PC-3 (cell line): ENCODE data around the gene CSNK2A1. TPM values are rescaled to one million over a fixed set of nuclear protein-coding genes. Genes with fewer than 3 reads are reported as not detected.

Source experiments
- ATAC-seq: fragments of 200-7000 bp; cut with Tn5 transposase; 2 replicates; pipeline ENCODE4 v1.9.1; 2020; ENCODE audit warnings: mild to moderate bottlenecking, moderate library complexity
- BruUV-seq: library from RNA; stranded (reverse); fragments of 400-500 nt; replicated peaks from 2 replicates; lab custom pipeline; 2021; lab: Mats Ljungman, UMichigan
- CTCF ChIA-PET: fragments of 300-600 bp; sonication (Branson Sonifier 250); formaldehyde crosslinking; loops from one replicate; lab custom pipeline; 2022; ENCODE audit warnings: antibody characterized with exemption; lab: Charles Lee
- POLR2A ChIA-PET: fragments of 300-600 bp; sonication (Branson Sonifier 250); formaldehyde crosslinking; loops from one replicate; lab custom pipeline; 2022; ENCODE audit warnings: antibody characterized with exemption; ENCODE audit not compliant: unreplicated experiment; lab: Charles Lee
- DNase-seq: peaks from one replicate; pipeline ENCODE4 v3.0.0-alpha.2; 2015
- H2AFZ ChIP-seq: fragments of 300-600 bp; sonication (generic); 2 replicates; pipeline ENCODE4 v1.6.0; 2016; ENCODE audit warnings: antibody characterized with exemption, low read length
- H3F3A ChIP-seq: fragments of 300-600 bp; sonication (generic); one replicate; pipeline ENCODE4 v1.6.0; 2017; ENCODE audit warnings: antibody characterized with exemption, low read length, control low read depth, mild to moderate bottlenecking; ENCODE audit not compliant: unreplicated experiment
- H3K27ac ChIP-seq: fragments of 300-600 bp; sonication (generic); 2 replicates; pipeline ENCODE4 v1.5.1; 2016; ENCODE audit warnings: mild to moderate bottlenecking, low read length
- H3K27me3 ChIP-seq: fragments of 300-600 bp; sonication (generic); 2 replicates; pipeline ENCODE4 v1.6.1; 2016; ENCODE audit warnings: low read length, mixed read lengths
- H3K36me3 ChIP-seq: fragments of 300-600 bp; sonication (generic); 2 replicates; pipeline ENCODE4 v1.6.1; 2016; ENCODE audit warnings: low read depth, mixed run types, low read length, mixed read lengths
- H3K4me1 ChIP-seq: fragments of 300-600 bp; sonication (generic); 2 replicates; pipeline ENCODE4 v1.5.1; 2016; ENCODE audit warnings: low read length; ENCODE audit not compliant: insufficient read depth
- H3K4me2 ChIP-seq: fragments of 300-600 bp; sonication (generic); 2 replicates; pipeline ENCODE4 v1.6.0; 2016; ENCODE audit warnings: low read length
- H3K4me3 ChIP-seq: fragments of 300-600 bp; sonication (generic); 2 replicates; pipeline ENCODE4 v1.5.1; 2016; ENCODE audit warnings: mild to moderate bottlenecking, low read length, mixed read lengths
- H3K79me2 ChIP-seq: fragments of 300-600 bp; sonication (generic); 2 replicates; pipeline ENCODE4 v1.6.1; 2017; ENCODE audit warnings: low read length, mixed read lengths
- H3K9ac ChIP-seq: fragments of 300-600 bp; sonication (generic); 2 replicates; pipeline ENCODE4 v1.6.0; 2016; ENCODE audit warnings: mild to moderate bottlenecking, low read length
- H3K9me2 ChIP-seq: fragments of 300-600 bp; sonication (generic); replicated peaks from 2 replicates; pipeline ENCODE4 v1.6.1; 2016; ENCODE audit warnings: mixed run types, low read length, mixed read lengths
- H3K9me3 ChIP-seq: fragments of 300-600 bp; sonication (generic); 2 replicates; pipeline ENCODE4 v1.6.1; 2016; ENCODE audit warnings: low read length, mixed read lengths
- H4K20me1 ChIP-seq: fragments of 300-600 bp; sonication (generic); 2 replicates; pipeline ENCODE4 v1.6.1; 2016; ENCODE audit warnings: low read length, mixed read lengths
- EZH2 ChIP-seq: fragments of 300-600 bp; sonication (generic); IDR thresholded peaks from one replicate; pipeline ENCODE4 v1.6.1; 2017; ENCODE audit warnings: antibody characterized with exemption, mild to moderate bottlenecking, low read length; ENCODE audit not compliant: unreplicated experiment
- EZH2phosphoT487 ChIP-seq: fragments of 300-600 bp; sonication (generic); IDR thresholded peaks from 2 replicates; pipeline ENCODE4 v1.6.1; 2018; ENCODE audit warnings: mild to moderate bottlenecking, antibody characterized with exemption, low read length, borderline replicate concordance
- intact Hi-C: fragments of 100-400 bp; cut with micrococcal nuclease; formaldehyde crosslinking; loops from 2 replicates; pipeline ENCODE4 v1.9.0; 2023
- total RNA-seq: library from RNA; depleted of rRNA; stranded (reverse); fragments of >200 nt; gene quantifications from 2 replicates; pipeline ENCODE4 v1.2.3, GENCODE V29; 2014
- TF ChIP-seq, protein P1 (sequence below): fragments of 300-600 bp; sonication (generic); conservative IDR thresholded peaks from 2 replicates; pipeline ENCODE4 v1.5.1; 2017; ENCODE audit warnings: antibody characterized with exemption, low read depth, mild to moderate bottlenecking, low read length

The CSNK2A1 gene
- total RNA-seq, 1 experiment from 2014 or later = 161 TPM

DNA sequence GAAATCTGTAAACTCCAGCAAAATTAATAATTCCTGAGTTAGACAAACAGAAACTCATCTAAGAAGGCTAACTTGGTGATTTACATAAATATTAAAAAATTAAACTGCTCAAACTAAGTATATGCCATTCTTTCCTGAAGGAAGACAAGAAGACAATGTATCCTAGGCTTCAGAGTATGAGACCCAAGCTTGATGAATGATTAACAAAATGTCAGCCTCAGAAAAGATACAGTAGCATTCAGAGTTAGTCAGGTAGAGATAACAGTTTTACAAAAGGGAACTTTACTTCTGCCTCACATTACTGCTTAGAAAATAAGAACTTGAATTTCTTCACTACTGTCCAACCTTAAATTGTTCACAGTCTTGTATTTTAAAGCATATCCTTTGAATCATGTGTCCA, 12.0 kb downstream of the CSNK2A1 start:
- CTCF ChIA-PET = interaction anchor here (0.6 kb wide), 1 partner anchor 197 kb away, joined by 3 read pairs; no protein-coding TSS in a partner anchor
- peaks cover 24% of the 10 kb centered on the region for H3K4me1 ChIP-seq
- H3K9ac ChIP-seq = no peak overlapping the region
- ATAC-seq (no peak), DNase-seq (no peak)
- H3K9me3 ChIP-seq = no peaks in the 10 kb centered on the region
- TF ChIP-seq EZH2 = no peak
- no peak for TF ChIP-seq EZH2phosphoT487
- TF ChIP-seq, protein P1, sequence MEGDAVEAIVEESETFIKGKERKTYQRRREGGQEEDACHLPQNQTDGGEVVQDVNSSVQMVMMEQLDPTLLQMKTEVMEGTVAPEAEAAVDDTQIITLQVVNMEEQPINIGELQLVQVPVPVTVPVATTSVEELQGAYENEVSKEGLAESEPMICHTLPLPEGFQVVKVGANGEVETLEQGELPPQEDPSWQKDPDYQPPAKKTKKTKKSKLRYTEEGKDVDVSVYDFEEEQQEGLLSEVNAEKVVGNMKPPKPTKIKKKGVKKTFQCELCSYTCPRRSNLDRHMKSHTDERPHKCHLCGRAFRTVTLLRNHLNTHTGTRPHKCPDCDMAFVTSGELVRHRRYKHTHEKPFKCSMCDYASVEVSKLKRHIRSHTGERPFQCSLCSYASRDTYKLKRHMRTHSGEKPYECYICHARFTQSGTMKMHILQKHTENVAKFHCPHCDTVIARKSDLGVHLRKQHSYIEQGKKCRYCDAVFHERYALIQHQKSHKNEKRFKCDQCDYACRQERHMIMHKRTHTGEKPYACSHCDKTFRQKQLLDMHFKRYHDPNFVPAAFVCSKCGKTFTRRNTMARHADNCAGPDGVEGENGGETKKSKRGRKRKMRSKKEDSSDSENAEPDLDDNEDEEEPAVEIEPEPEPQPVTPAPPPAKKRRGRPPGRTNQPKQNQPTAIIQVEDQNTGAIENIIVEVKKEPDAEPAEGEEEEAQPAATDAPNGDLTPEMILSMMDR = no peak
- no peak overlapping the region for H2AFZ ChIP-seq
- no peaks in the 10 kb centered on the region for H3F3A ChIP-seq
- H3K4me3 ChIP-seq = no peak overlapping the region
- H4K20me1 ChIP-seq = peaks cover 85% of the 10 kb centered on the region
- H3K36me3 ChIP-seq = peaks cover 27% of the 10 kb centered on the region
- no TSS peak for BruUV-seq
- peaks cover 100% of the 10 kb centered on the region for H3K79me2 ChIP-seq
- POLR2A ChIA-PET = no interaction called here
- intact Hi-C loops = no loop called here
- no peaks in the 10 kb centered on the region for H3K27me3 ChIP-seq
- no peaks in the 10 kb centered on the region for H3K9me2 ChIP-seq
- H3K4me2 ChIP-seq = no peak overlapping the region
- no peak overlapping the region for H3K27ac ChIP-seq

DNA sequence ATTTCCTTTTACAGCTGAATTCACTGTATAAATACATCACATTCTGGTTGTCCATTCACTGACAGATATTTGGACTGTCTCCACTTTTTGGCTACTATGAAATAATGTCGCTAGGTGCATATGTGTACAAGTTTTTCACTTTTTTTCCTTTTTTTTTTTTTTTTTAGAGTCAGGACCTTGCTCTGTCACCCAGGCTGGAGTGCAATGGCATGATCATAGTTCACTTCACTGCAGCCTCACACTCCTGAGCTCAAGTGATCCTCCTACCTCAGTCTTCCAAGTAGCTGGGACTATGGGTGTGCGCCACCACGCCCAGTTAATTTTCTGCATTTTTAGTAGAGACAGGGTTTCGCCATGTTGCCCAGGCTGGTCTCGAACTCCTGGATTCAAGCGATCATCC, 13.3 kb downstream of the CSNK2A1 start:
- no peak for DNase-seq
- Histone ChIP-seq H3K4me1 (peaks cover 14% of the 10 kb centered on the region), H3K9ac (no peak overlapping the region), H3K9me2 (no peaks in the 10 kb centered on the region), H3K27ac (no peak overlapping the region), H2AFZ (no peak overlapping the region), H3K79me2 (peaks cover 97% of the 10 kb centered on the region), H4K20me1 (peaks cover 72% of the 10 kb centered on the region), H3K4me3 (no peak overlapping the region), H3K4me2 (no peak overlapping the region), H3K9me3 (no peaks in the 10 kb centered on the region), H3K27me3 (no peaks in the 10 kb centered on the region), H3K36me3 (peaks cover 34% of the 10 kb centered on the region), H3F3A (no peaks in the 10 kb centered on the region)
- ATAC-seq = no peak
- no peak for TF ChIP-seq EZH2phosphoT487
- TF ChIP-seq, protein P1 = no peak
- TF ChIP-seq EZH2 = no peak
- intact Hi-C loops = no loop called here
- BruUV-seq = no TSS peak
- ChIA-PET CTCF (no interaction called here), POLR2A (no interaction called here)

DNA sequence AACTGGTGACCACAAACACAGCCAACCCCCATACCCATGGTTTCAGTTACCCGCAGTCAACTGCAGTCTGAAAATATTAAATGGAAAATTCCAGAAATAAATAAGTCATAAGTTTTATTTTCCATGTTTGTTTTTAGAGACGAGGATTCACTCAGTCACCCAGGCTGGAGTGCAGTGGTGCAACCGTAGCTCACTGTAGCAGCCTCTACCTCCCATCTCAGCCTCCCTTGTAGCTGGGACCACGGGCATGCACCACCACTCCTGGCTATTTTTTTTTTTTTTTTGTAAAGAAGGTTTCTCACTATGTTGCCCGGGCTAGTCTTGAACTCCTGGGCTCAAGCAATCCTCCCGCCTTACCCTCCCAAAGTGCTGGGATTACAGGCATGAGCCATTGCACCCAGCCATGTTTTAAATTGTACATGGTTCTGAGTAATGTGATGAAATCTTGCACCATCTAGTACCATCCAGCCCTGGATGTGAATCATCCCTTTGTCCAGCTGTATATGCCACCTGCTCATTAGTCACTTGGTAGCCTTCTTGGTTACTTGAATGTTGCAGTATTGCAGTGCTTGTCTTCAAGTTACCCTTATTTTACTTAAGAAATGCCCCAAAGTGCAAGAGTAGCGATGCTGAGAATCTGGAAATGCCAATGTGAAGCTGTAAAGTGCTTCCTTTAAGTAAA, 14.5 kb downstream of the CSNK2A1 start:
- ATAC-seq = peak; percentile 89
- intact Hi-C loops = no loop called here

More for the DNA sequence above, 14.5 kb downstream of the CSNK2A1 start:
- ChIA-PET POLR2A (interaction anchor here (0.5 kb wide), 1 partner anchor 9 kb away, joined by 7 read pairs; no protein-coding TSS in a partner anchor), CTCF (no interaction called here)
- H3K27me3 ChIP-seq = no peaks in the 10 kb centered on the region
- H3K9me2 ChIP-seq = no peaks in the 10 kb centered on the region
- no TSS peak for BruUV-seq
- no peak overlapping the region for H3K9ac ChIP-seq
- peaks cover 62% of the 10 kb centered on the region for H4K20me1 ChIP-seq
- no peaks in the 10 kb centered on the region for H3K9me3 ChIP-seq
- H3K79me2 ChIP-seq = peaks cover 93% of the 10 kb centered on the region
- H3F3A ChIP-seq = no peaks in the 10 kb centered on the region
- H2AFZ ChIP-seq = no peak overlapping the region
- H3K4me1 ChIP-seq = peaks cover 14% of the 10 kb centered on the region
- peaks cover 41% of the 10 kb centered on the region for H3K36me3 ChIP-seq
- 0 out of 2 replicates have a peak overlapping the region, but pooled peaks have one; percentile 5 for H3K4me2 ChIP-seq
- no peak overlapping the region for H3K4me3 ChIP-seq
- H3K27ac ChIP-seq = no peak overlapping the region
- no peak for TF ChIP-seq EZH2
- TF ChIP-seq EZH2phosphoT487 = no peak
- TF ChIP-seq, protein P1 = no peak
- DNase-seq = peak; percentile 70
